ENCODE results near the gene DOCK2.

DNA sequence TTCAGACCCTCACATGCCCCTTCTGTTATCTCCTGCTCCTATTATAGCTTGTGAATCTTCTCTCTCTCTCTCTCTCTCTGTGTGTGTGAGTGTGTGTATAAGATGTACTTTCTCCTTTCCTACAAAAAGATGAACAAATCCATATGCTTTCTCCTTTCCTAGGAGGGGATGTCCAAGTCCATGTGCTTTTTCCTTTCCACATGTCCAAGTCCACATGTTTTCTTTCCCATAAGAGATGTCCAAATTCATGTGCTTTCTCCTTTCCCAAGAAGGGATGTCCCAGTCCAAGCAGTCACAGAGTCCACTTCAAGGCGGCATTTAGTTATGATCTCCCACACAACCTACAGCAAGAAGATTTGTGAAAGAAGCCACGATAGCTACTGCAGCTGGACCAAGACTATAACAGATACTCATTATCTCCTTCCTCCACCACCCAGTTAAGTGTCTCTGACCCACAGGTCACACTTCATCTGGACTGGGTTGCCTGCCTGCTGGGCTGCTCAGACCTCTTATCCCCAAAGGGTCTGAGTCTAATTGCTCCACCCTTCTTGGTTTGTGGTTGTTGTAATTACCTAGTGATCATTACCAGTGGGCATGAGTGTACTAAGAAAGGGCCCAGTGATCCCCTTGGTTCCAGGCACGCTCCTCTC is 450.2 kb downstream of the DOCK2 start:
- TF ChIP-seq, protein P1, sequence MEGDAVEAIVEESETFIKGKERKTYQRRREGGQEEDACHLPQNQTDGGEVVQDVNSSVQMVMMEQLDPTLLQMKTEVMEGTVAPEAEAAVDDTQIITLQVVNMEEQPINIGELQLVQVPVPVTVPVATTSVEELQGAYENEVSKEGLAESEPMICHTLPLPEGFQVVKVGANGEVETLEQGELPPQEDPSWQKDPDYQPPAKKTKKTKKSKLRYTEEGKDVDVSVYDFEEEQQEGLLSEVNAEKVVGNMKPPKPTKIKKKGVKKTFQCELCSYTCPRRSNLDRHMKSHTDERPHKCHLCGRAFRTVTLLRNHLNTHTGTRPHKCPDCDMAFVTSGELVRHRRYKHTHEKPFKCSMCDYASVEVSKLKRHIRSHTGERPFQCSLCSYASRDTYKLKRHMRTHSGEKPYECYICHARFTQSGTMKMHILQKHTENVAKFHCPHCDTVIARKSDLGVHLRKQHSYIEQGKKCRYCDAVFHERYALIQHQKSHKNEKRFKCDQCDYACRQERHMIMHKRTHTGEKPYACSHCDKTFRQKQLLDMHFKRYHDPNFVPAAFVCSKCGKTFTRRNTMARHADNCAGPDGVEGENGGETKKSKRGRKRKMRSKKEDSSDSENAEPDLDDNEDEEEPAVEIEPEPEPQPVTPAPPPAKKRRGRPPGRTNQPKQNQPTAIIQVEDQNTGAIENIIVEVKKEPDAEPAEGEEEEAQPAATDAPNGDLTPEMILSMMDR (conservative IDR thresholded peaks at IDR 0.05; ENCODE audit: low read length): no peak
- TF ChIP-seq EZH2phosphoT487 (IDR thresholded peaks at IDR 0.05; ENCODE audit: borderline replicate concordance, low read depth, low read length): no peak

Data from OCI-LY7 (cell line).